Small intestine (tissue), 7 donors: ENCODE measurements around the gene NAP1L1. TPM values are rescaled to one million over a fixed set of nuclear protein-coding genes. Genes with fewer than 3 reads are reported as not detected.

Experiments
- DNase-seq, 2 donors: peaks; one replicate each; pipeline versions ENCODE4 v3.0.0 to v3.0.0-alpha.2; 2013
- FAIRE-seq: peaks from 2 replicates; lab custom pipeline; 2012; peaks lifted over from hg19 to GRCh38; lab: Jason Lieb, UNC
- H3K27ac ChIP-seq, 3 donors: one replicate each; pipeline ENCODE4 v1.5.1; 2013; ENCODE audit warnings: low read length in 2 of 3, mild to moderate bottlenecking in 2 of 3, control low read depth in 1 of 3, inconsistent platforms in 1 of 3, low read depth in 1 of 3, moderate library complexity in 1 of 3
- H3K27me3 ChIP-seq, 3 donors: one replicate each; pipeline ENCODE4 v1.6.1; 2013; ENCODE audit warnings: low read length in 3 of 3, inconsistent platforms in 1 of 3; ENCODE audit not compliant: control insufficient read depth in 3 of 3, insufficient read depth in 3 of 3
- H3K36me3 ChIP-seq, 3 donors: one replicate each; pipeline ENCODE4 v1.6.1; 2013; ENCODE audit warnings: low read length in 3 of 3, inconsistent platforms in 1 of 3, low read depth in 1 of 3, mild to moderate bottlenecking in 1 of 3, moderate library complexity in 1 of 3; ENCODE audit not compliant: control insufficient read depth in 3 of 3, insufficient read depth in 2 of 3
- H3K4me1 ChIP-seq, 3 donors: one replicate each; pipeline ENCODE4 v1.6.1; 2013; ENCODE audit warnings: low read length in 2 of 3, inconsistent platforms in 1 of 3, low read depth in 1 of 3, mild to moderate bottlenecking in 1 of 3, moderate library complexity in 1 of 3; ENCODE audit not compliant: control insufficient read depth in 3 of 3, insufficient read depth in 2 of 3
- H3K4me3 ChIP-seq, 3 donors: one replicate each; pipeline ENCODE4 v1.5.1; 2013; ENCODE audit warnings: low read length in 3 of 3, control low read depth in 1 of 3, inconsistent platforms in 1 of 3, low read depth in 1 of 3, mild to moderate bottlenecking in 1 of 3, moderate library complexity in 1 of 3
- H3K9me3 ChIP-seq, 2 donors: one replicate each; pipeline ENCODE4 v1.6.1; 2013; ENCODE audit warnings: low read depth in 1 of 2, low read length in 1 of 2; ENCODE audit not compliant: control insufficient read depth in 2 of 2, insufficient read depth in 1 of 2
- WGBS, 3 donors: extraction: QIAGEN DNeasy Blood & Tissue Kit; methylation state at CpG; one replicate each; pipeline ENCODE4 v1.1.7; 2013; 5-methylcytosine and 5-hydroxymethylcytosine counted together
- polyA plus RNA-seq, 4 donors: library from polyadenylated mRNA; stranded (reverse) in 3 of 4; unstranded in 1 of 4; fragments of 200-250 nt in 3 of 4; fragments of 120-200 nt in 1 of 4; gene quantifications; one replicate each; pipeline versions ENCODE4 v1.2.1 to v1.2.3, GENCODE V29; 2013
- donor health status: healthy with polysubstance abuse.
- donor health status: control.
- donor health status: control.
- donor health status: Bipolar disorder and iron deficiency.
- donor health status: healthy.

Gene NAP1L1
- polyA plus RNA-seq, 4 donors = 13.0 to 292 (median 123) TPM

DNA sequence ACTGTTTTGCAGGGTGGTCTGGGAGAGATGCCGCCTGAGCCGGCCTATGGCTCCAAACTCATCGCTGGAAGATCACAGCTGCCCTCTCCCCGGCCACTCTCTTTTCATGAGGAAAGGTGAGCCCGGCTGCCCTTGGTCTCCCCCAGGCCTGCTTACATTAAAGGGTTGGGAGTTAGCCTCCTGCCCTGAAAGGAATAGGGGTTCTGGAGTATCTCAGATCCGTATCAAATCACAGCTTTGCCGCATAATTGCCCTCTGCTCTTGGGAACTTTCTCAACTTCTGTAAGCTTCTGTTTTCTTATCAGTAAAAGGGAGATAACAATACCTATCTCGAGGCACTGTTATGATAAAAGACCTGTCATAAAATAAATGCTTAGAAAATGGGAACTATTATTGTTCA is 70.5 kb downstream of the NAP1L1 start:
- no peak overlapping the region for H3K4me3 ChIP-seq
- FAIRE-seq (no peak), DNase-seq (peak; percentile 22 to 52)
- H3K27ac ChIP-seq = no peak overlapping the region
- no peaks in the 10 kb centered on the region for H3K27me3 ChIP-seq
- H3K9me3 ChIP-seq = no peaks in the 10 kb centered on the region
- H3K4me1 ChIP-seq = peaks cover 0 to 20% (median 4%) of the 10 kb centered on the region in 3 donors
- WGBS, 3 donors = 21 to 59% (median 48%) methylated on average over 8 of the region's 8 CpGs
- H3K36me3 ChIP-seq = no peaks in the 10 kb centered on the region

- Histone ChIP-seq H3K4me3 (no peak overlapping the region), H3K27me3 (no peaks in the 10 kb centered on the region), H3K36me3 (no peaks in the 10 kb centered on the region), H3K27ac (no peak overlapping the region), H3K9me3 (no peaks in the 10 kb centered on the region), H3K4me1 (peaks cover 0 to 20% (median 4%) of the 10 kb centered on the region in 3 donors)
- no peak for FAIRE-seq
- 92 to 96% (median 96%) methylated on average over 4 of the region's 4 CpGs for WGBS, 3 donors
- no peak for DNase-seq
Observed at GRCh38 chr12:76013603-76014002, 70.9 kb downstream of the NAP1L1 start.

DNA sequence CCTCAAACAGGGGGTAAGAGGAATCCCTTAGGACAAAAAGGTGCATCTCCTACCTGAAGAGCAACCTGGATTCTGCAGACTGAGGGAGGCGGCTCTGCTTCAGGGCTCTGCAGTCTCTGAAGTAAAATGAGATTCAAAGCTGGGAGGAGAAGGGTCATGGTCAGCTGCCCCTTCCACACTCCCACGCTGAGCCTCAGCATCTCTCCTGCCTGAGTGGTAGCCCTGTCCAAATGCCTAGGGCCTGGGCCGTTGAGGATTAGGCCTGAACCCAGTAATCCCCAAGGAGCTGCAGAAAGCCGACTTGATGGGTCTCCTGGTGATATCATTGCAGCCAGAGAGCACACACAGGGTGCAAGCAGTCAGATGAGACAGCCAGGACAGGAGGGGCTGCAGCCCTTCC is 71.8 kb downstream of the NAP1L1 start:
- Histone ChIP-seq H3K27me3 (no peaks in the 10 kb centered on the region), H3K9me3 (no peaks in the 10 kb centered on the region), H3K27ac (no peak overlapping the region), H3K4me3 (no peak overlapping the region), H3K36me3 (no peaks in the 10 kb centered on the region), H3K4me1 (peaks cover 0 to 20% (median 4%) of the 10 kb centered on the region in 3 donors)
- 92 to 93% (median 92%) methylated on average over 4 of the region's 4 CpGs for WGBS, 3 donors
- DNase-seq = no peak
- no peak for FAIRE-seq

DNA sequence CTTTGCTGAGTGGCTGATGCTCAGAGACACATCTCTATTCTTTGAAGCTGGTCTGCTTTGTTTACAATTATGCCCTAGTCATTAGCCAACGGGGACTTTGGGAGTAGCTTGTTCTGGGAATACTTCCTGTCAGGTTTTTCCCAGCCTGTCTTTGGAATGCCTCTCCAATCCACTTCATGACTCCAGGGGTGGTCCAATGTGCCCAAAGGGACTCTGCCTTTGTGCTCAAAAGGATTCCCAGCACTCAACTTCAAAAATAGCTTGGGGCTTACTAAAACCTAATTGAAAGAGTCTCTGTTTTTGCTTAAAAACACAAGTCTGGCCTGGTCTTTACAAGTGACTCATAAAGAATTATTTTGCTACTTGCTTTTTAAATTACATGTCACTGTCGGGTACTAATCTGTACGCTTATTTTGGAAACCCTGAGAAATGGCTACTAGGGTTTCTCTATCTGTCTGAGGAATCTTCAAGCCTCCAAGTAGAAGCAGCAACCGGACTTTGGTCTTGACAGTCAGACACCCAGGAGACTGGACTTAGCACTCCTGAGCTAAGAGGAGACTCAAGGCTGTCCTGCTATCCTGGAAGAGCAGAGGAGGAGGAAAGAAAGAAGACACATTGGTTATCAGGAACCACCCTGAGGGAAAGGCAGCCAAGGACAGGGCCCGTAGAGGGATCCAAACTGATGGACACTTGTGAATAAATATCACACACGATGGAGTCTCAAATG is 73.6 kb downstream of the NAP1L1 start:
- WGBS, 3 donors = 70 to 73% (median 70%) methylated on average over 6 of the region's 6 CpGs
- no peaks in the 10 kb centered on the region for H3K36me3 ChIP-seq
- H3K27ac ChIP-seq = peak overlapping the region in 1 of 3 donors; percentile 15
- no peak for FAIRE-seq
- H3K4me3 ChIP-seq = no peak overlapping the region
- no peaks in the 10 kb centered on the region for H3K9me3 ChIP-seq
- DNase-seq = peak; percentile 58 to 61
- no peaks in the 10 kb centered on the region for H3K27me3 ChIP-seq
- peaks cover 3 to 17% (median 4%) of the 10 kb centered on the region in 3 donors for H3K4me1 ChIP-seq

DNA sequence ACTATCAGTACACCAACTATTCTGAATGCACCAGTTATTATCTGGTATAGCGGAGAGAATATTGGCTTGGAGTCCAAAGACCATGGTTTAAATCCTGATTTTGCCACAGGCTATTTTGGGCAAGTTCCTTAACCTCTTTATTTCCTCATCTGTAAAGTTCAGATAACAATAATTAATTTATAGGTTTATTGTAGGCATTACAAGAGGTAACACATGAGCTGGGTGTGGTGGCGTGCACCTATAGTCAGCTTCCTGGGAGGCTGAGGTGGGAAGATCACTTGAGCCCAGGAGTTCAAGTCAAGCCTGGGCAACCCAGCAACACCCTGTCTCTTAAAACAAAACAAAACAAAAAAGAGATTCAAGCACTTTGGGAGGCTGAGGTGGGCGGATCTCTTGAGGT is 76.1 kb downstream of the NAP1L1 start:
- no peak for FAIRE-seq
- Histone ChIP-seq H3K27ac (no peak overlapping the region), H3K4me3 (no peak overlapping the region), H3K4me1 (peaks cover 3 to 13% (median 4%) of the 10 kb centered on the region in 3 donors), H3K9me3 (peaks cover 0 to 5% of the 10 kb centered on the region in 2 donors), H3K27me3 (no peaks in the 10 kb centered on the region), H3K36me3 (no peaks in the 10 kb centered on the region)
- peak; percentile 44 to 75 for DNase-seq
- 30 to 72% (median 41%) methylated on average over 3 of the region's 3 CpGs for WGBS, 3 donors

DNA sequence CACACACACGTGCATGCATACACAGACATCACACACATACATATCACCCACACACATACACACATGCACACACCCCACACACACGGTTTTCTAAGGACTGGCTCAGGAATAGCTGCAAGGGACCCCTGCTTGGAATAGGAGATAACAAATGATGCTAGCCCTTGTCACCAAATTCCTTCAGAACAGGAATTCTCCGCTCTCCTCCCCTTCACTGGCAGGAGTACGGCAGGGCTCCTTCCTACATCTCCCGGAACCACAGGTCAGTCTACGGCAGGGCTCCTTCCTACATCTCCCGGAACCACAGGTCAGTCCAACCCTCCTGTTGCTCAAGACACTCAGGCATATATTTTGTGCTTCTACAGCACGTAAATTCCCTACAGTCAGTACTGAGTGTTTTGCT is 76.8 kb downstream of the NAP1L1 start:
- Histone ChIP-seq H3K4me1 (peaks cover 3 to 13% (median 4%) of the 10 kb centered on the region in 3 donors), H3K4me3 (no peak overlapping the region), H3K27ac (no peak overlapping the region), H3K36me3 (no peaks in the 10 kb centered on the region), H3K27me3 (no peaks in the 10 kb centered on the region), H3K9me3 (peaks cover 0 to 5% of the 10 kb centered on the region in 2 donors)
- no peak for FAIRE-seq
- WGBS, 3 donors = 59 to 80% (median 69%) methylated on average over 8 of the region's 8 CpGs
- no peak for DNase-seq

DNA sequence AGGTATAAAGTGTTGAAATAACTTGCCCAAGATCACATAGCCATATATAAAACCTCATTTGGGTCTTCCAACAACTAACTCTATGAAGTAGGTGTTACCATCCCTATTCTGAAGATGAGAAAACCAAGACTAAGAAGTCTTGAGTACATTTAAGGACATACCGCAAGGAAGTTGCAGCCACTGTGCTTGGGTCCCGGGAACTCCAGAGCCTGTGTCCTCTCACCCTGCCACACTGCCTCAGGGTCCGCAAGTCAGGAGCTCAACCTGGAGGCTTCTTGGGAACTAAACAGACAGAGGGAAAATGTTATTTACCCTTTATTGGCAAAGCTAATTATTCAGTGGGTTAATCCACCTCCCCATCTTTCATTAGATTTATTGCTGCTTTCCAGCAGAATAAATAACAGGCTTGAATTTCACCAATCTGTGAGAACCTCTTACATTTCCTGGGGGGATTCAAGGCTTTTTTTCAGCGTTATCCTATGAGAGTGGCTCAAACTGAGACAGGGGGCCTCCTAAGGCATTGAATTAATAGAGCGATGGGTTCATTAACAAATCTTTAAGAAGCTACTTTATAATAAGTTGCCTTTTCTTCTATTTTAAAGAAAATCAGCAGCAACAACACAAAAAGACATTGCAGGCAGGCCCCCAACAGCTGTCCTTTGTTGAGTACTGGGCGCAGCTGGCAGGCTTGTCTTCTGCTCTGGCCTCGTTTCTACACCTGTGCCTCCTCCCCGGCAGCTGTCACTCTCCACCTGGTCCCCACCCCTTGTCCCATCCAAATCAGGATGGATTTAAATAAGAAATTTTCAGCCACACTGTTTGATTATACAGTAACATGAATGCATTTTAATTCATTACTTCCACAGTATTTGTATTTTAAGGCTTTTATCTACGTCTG is 78.2 kb downstream of the NAP1L1 start:
- FAIRE-seq = no peak
- 74 to 80% (median 76%) methylated on average over 9 of the region's 9 CpGs for WGBS, 3 donors
- peaks cover 3 to 10% (median 4%) of the 10 kb centered on the region in 3 donors for H3K4me1 ChIP-seq
- H3K27me3 ChIP-seq = no peaks in the 10 kb centered on the region
- no peak overlapping the region for H3K4me3 ChIP-seq
- H3K27ac ChIP-seq = no peak overlapping the region
- H3K36me3 ChIP-seq = no peaks in the 10 kb centered on the region
- peaks cover 0 to 5% of the 10 kb centered on the region in 2 donors for H3K9me3 ChIP-seq
- no peak for DNase-seq

- Histone ChIP-seq H3K36me3 (no peaks in the 10 kb centered on the region), H3K27me3 (no peaks in the 10 kb centered on the region), H3K4me1 (peaks cover 0 to 3% (median 0%) of the 10 kb centered on the region in 3 donors), H3K27ac (no peak overlapping the region), H3K4me3 (no peak overlapping the region), H3K9me3 (peaks cover 0 to 5% of the 10 kb centered on the region in 2 donors)
- FAIRE-seq = no peak
- no peak for DNase-seq
- 85 to 94% (median 90%) methylated on average over 2 of the region's 2 CpGs for WGBS, 3 donors
Observed at GRCh38 chr12:76003355-76003638, 81.2 kb downstream of the NAP1L1 start.
